DMS53 treated with DMSO at 0.1 percent for 48 hours (cell line): ENCODE results near the gene CWF19L2.

Experiments
- DNase-seq: peaks from one replicate; lab custom pipeline; 2025; ENCODE audit not compliant: unreplicated experiment; lab: John Stamatoyannopoulos, UW

CWF19L2 gene

DNA sequence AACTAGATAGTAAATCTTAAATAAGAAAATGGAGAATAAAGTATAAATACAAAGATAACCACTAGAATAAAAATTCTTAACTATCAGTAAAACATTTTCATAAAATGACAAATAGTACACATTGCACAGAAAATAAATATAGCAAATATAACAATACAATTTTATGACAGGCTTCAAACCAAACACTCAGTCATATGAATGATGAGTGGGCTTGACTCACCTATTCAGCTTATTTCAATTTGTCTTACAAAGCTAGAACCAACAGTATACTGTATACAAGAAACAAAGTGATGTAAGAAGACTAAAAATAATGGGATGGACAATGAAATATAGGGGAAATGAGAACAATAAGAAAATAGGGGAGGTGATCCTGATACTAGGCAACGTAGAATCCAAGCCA lies 141.2 kb downstream of the CWF19L2 start:
- no peak for DNase-seq

- no peak for DNase-seq
Observed at GRCh38 chr11:107307991-107308390, 149.6 kb downstream of the CWF19L2 start.

- no peak for DNase-seq
Observed at GRCh38 chr11:107301878-107302277, 155.7 kb downstream of the CWF19L2 start.

DNA sequence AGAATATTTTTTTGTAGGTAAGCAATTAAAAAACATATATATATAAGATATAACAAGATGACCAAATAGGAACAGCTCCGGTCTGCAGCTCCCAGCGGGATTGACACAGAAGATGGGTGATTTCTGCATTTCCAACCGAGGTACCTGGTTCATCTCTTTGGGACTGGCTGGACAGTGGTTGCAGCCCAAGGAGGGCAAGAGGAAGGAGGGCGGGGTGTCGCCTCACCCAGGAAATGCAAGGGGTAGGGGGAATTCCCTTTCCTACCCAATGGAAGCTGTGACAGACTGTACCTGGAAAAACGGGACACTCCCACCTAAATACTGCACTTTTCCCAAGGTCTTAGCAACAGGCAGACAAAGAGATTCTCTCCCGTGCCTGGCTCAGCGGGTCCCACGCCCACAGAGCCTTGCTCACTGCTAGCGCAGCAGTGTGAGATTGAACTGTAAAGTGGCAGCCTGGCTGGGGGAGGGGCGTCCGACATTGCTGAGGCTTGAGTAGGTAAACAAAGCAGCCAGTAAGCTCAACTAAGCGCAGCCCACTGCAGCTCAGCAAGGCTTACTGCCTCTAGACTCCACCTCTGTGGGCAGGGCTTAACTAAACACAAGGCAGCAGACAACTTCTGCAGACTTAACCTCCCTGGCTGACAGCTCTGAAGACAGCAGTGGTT lies 163.8 kb downstream of the CWF19L2 start:
- no peak for DNase-seq

DNA sequence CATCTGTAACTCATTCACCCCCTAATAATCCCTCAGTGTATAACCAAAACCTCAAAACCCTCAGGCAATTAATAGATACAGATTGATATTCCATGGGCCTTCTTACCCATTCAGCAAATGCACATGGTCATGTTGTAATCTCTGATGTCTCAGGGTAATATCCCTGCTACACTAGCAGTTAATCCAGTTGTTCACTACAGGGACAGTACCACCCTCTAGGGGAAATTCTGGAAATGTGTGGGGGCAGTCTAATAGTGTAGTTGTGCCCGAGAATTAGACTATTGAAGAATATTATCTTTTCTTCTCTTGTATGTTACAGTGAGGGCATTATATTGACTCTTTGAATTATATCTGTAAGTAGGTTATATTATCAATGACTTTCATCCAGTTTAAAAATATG lies 175.4 kb downstream of the CWF19L2 start:
- no peak for DNase-seq
